Pancreas (tissue), 10 donors: ENCODE measurements around the gene ABTB2. TPM values are rescaled to one million over a fixed set of nuclear protein-coding genes. Genes with fewer than 3 reads are reported as not detected.

Experiments
- ATAC-seq, 4 donors: fragments of 200-7000 bp; cut with Tn5 transposase; one replicate each; pipeline versions ENCODE4 v1.8.0 to v1.9.1; 2020; ENCODE audit warnings: mild to moderate bottlenecking in 4 of 4, moderate library complexity in 4 of 4
- DNase-seq, 6 donors: peaks; one replicate each; pipeline ENCODE4 v3.0.0-alpha.2; 2020
- FAIRE-seq: peaks from 2 replicates; lab custom pipeline; 2012; peaks lifted over from hg19 to GRCh38; lab: Jason Lieb, UNC
- H3K27ac ChIP-seq, 4 donors: fragments of 200-600 bp; sonication (generic); 1 replicate in 3 of 4; 2 replicates in 1 of 4; pipeline versions ENCODE4 v1.5.0 to v1.8.0; 2020
- H3K27me3 ChIP-seq, 4 donors: fragments of 200-600 bp; one replicate each; pipeline ENCODE4 v1.8.0; 2021
- H3K36me3 ChIP-seq, 3 donors: fragments of 200-600 bp; sonication (generic) in 1 of 3; one replicate each; pipeline versions ENCODE4 v1.5.0 to v1.8.0; 2020 to 2021
- H3K4me1 ChIP-seq, 3 donors: fragments of 200-600 bp; one replicate each; pipeline ENCODE4 v1.8.0; 2021
- H3K4me3 ChIP-seq, 4 donors: fragments of 200-600 bp; sonication (generic) in 2 of 4; one replicate each; pipeline versions ENCODE4 v1.5.0 to v1.8.0; 2020 to 2021
- H3K9me3 ChIP-seq, 4 donors: fragments of 200-600 bp; one replicate each; pipeline ENCODE4 v1.8.0; 2021
- WGBS, 2 donors: extraction: QIAGEN DNeasy Blood & Tissue Kit; methylation state at CpG; one replicate each; pipeline ENCODE4 v1.1.7; 2013; 5-methylcytosine and 5-hydroxymethylcytosine counted together
- intact Hi-C, 3 donors: fragments of 100-400 bp; cut with DNase I; formaldehyde crosslinking; loops; one replicate each; pipeline versions ENCODE4 v1.11.1 to v1.14.2; 2022
- polyA plus RNA-seq, 2 donors: library from polyadenylated mRNA; stranded (reverse); fragments of 200-250 nt; gene quantifications; one replicate each; pipeline ENCODE4 v1.2.3, GENCODE V29; 2013
- total RNA-seq, 6 donors: library from RNA; stranded (reverse); fragmentation: NEBNext Ultra II Directional in 4 of 6; extraction: Animal tissue kit (Norgen Biotek cat#: 25700) in 4 of 6; gene quantifications; one replicate each; pipeline versions ENCODE4 v1.2.1 to v1.2.4, GENCODE V29; 2021 to 2023
- TF ChIP-seq, protein P1 (sequence below), 4 donors: fragments of 200-600 bp; sonication (generic) in 3 of 4; IDR thresholded peaks; one replicate each; pipeline versions ENCODE4 v1.5.0 to v1.8.0; 2021; ENCODE audit warnings: antibody characterized with exemption in 4 of 4
- donor health status: healthy with polysubstance abuse.
- donor health status: DM: no; HTN: no; CAD: no; lungs with moderate emphysema.
- donor health status: DM: no; HTN: no; CAD: no.
- donor health status: control.
- donor health status: control.
- donor health status: Bipolar disorder and iron deficiency.
- donor health status: DM: yes; HTN: yes; CAD: no.
- donor health status: DM: no; HTN: no; CAD: no.
- donor health status: DM: no; HTN: no; CAD: no.
- donor health status: DM: yes; HTN: yes; CAD: no.

ABTB2 gene
- total and polyA plus RNA-seq, 8 donors, result 0.63 to 4.4 (median 1.9) TPM

GRCh38 chr11:34292546-34292945 lies 65.3 kb downstream of the ABTB2 start:
- TF ChIP-seq, protein P1, sequence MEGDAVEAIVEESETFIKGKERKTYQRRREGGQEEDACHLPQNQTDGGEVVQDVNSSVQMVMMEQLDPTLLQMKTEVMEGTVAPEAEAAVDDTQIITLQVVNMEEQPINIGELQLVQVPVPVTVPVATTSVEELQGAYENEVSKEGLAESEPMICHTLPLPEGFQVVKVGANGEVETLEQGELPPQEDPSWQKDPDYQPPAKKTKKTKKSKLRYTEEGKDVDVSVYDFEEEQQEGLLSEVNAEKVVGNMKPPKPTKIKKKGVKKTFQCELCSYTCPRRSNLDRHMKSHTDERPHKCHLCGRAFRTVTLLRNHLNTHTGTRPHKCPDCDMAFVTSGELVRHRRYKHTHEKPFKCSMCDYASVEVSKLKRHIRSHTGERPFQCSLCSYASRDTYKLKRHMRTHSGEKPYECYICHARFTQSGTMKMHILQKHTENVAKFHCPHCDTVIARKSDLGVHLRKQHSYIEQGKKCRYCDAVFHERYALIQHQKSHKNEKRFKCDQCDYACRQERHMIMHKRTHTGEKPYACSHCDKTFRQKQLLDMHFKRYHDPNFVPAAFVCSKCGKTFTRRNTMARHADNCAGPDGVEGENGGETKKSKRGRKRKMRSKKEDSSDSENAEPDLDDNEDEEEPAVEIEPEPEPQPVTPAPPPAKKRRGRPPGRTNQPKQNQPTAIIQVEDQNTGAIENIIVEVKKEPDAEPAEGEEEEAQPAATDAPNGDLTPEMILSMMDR (IDR thresholded peaks at IDR 0.05), result no peak
- no peak overlapping the region for H3K4me3 ChIP-seq
- H3K36me3 ChIP-seq, result no peaks in the 10 kb centered on the region
- intact Hi-C loops, result no loop called here
- WGBS, 2 donors, result 41 to 50% methylated on average over 2 of the region's 2 CpGs
- H3K9me3 ChIP-seq, result no peaks in the 10 kb centered on the region
- no peak for DNase-seq
- H3K27me3 ChIP-seq, result no peaks in the 10 kb centered on the region
- no peak for FAIRE-seq
- ATAC-seq, result no peak
- no peak overlapping the region for H3K27ac ChIP-seq
- H3K4me1 ChIP-seq, result no peaks in the 10 kb centered on the region

- FAIRE-seq (no peak), DNase-seq (no peak), ATAC-seq (no peak)
- intact Hi-C loops, result no loop called here
- WGBS, 2 donors, result 84 to 96% methylated on average over 3 of the region's 3 CpGs
- H3K4me1 ChIP-seq, result no peaks in the 10 kb centered on the region
- H3K9me3 ChIP-seq, result no peaks in the 10 kb centered on the region
- H3K27ac ChIP-seq, result no peak overlapping the region
- H3K36me3 ChIP-seq, result no peaks in the 10 kb centered on the region
- TF ChIP-seq, protein P1 (IDR thresholded peaks at IDR 0.05), result no peak
- no peaks in the 10 kb centered on the region for H3K27me3 ChIP-seq
- H3K4me3 ChIP-seq, result no peak overlapping the region
Observed at GRCh38 chr11:34292111-34292510, 65.7 kb downstream of the ABTB2 start.

GRCh38 chr11:34290926-34291325 lies 66.9 kb downstream of the ABTB2 start:
- no peaks in the 10 kb centered on the region for H3K9me3 ChIP-seq
- no peak overlapping the region for H3K27ac ChIP-seq
- no peaks in the 10 kb centered on the region for H3K4me1 ChIP-seq
- no peak overlapping the region for H3K4me3 ChIP-seq
- no peaks in the 10 kb centered on the region for H3K36me3 ChIP-seq
- WGBS, 2 donors, result 0% methylated on average over 1 of the region's 1 CpG
- H3K27me3 ChIP-seq, result no peaks in the 10 kb centered on the region
- ATAC-seq, result no peak
- TF ChIP-seq, protein P1 (IDR thresholded peaks at IDR 0.05), result no peak
- intact Hi-C loops, result no loop called here
- no peak for FAIRE-seq
- DNase-seq, result no peak

- H3K9me3 ChIP-seq, result no peaks in the 10 kb centered on the region
- 57 to 63% methylated on average over 7 of the region's 7 CpGs for WGBS, 2 donors
- no peaks in the 10 kb centered on the region for H3K27me3 ChIP-seq
- H3K27ac ChIP-seq, result no peak overlapping the region
- DNase-seq (no peak), ATAC-seq (no peak), FAIRE-seq (no peak)
- no peaks in the 10 kb centered on the region for H3K4me1 ChIP-seq
- no peaks in the 10 kb centered on the region for H3K36me3 ChIP-seq
- TF ChIP-seq, protein P1 (IDR thresholded peaks at IDR 0.05), result no peak
- no peak overlapping the region for H3K4me3 ChIP-seq
- intact Hi-C loops, result no loop called here
Observed at GRCh38 chr11:34288492-34288891, 69.3 kb downstream of the ABTB2 start.

GRCh38 chr11:34284811-34285481 lies 72.9 kb downstream of the ABTB2 start:
- FAIRE-seq (no peak), ATAC-seq (peak in 1 of 4 donors; percentile 46), DNase-seq (no peak)
- no peak overlapping the region for H3K4me3 ChIP-seq
- TF ChIP-seq, protein P1 (IDR thresholded peaks at IDR 0.05), result no peak
- no peaks in the 10 kb centered on the region for H3K4me1 ChIP-seq
- no peaks in the 10 kb centered on the region for H3K9me3 ChIP-seq
- WGBS, 2 donors, result 72 to 74% methylated on average over 17 of the region's 17 CpGs
- H3K36me3 ChIP-seq, result no peaks in the 10 kb centered on the region
- intact Hi-C loops, result no loop called here
- H3K27me3 ChIP-seq, result no peaks in the 10 kb centered on the region
- no peak overlapping the region for H3K27ac ChIP-seq
